ENCODE measurements around the gene RHCG.

The RHCG gene

DNA sequence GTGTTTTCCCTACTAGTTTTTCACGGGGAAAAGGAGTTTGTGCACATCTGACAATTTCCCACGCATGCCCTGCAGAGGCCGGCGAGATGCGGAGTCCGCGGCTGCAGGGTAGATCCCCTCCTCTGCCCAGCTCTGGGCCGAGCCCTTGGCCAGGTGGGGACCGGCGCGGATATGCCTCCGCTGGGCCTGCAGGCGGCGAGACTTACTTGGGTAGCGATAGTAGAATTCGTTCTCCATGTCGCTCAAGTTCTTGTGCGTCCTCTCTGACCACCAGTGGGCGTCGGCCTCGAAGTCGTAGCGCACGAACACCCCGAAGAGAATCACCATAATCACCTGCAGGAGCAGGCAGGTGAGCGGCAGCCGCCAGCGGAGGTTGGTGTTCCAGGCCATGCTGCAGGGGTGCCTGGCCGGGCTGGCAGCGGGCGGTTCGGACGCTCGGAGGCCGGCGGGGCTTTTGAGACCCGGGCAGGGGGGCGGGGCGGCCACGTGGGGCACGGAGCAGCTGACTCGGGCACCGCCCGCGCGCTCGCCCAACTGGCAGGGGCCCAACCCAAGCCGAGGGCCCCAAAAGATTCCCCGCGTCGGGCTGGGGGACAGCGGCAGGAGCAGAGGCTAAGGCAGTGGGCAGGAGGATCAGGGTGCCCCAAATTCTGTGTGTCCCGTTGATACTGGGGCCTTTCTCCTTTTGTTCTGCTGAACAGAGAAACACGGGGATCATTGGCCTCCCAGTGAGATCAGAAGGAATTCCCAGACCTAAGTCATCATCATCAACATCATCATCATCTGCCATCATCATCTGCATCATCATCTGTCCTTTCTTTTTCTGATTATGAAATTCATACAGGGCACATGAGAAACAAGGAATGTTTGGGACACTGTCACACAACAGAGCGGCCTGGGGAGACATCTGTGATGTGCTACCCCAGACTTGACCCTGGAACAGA, at the start of gene RHCG:
Gene RHCG, minus strand, starts transcription at position 429 of the 944 bp plus-strand sequence. Its CDS starts 39 bp downstream, at position 390.
- no peak for DNase-seq

GRCh38 chr15:89543389-89543788, 47.0 kb upstream of the RHCG start:
- DNase-seq = no peak

DNA sequence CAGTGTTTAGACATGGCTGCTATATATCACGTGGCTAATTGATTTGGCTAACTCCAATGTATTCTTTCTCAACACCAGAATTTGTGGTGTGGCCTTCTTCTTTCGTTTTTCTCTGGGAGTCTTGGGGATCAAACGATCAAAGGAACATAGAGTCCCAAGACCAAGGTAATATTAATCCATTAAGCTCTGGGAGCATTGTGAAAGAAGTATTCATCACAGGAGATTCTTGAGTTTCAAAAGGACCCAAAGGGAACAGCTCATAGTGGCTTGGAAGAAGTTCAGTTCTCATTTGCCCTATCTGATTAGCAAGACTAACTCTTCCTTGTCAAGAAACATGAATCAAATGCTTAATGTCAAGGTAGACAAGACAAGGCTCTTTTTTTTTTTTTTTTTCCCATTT, 46.0 kb upstream of the RHCG start:
- no peak for DNase-seq

GRCh38 chr15:89539027-89539426, 42.6 kb upstream of the RHCG start:
- DNase-seq = no peak

DNA sequence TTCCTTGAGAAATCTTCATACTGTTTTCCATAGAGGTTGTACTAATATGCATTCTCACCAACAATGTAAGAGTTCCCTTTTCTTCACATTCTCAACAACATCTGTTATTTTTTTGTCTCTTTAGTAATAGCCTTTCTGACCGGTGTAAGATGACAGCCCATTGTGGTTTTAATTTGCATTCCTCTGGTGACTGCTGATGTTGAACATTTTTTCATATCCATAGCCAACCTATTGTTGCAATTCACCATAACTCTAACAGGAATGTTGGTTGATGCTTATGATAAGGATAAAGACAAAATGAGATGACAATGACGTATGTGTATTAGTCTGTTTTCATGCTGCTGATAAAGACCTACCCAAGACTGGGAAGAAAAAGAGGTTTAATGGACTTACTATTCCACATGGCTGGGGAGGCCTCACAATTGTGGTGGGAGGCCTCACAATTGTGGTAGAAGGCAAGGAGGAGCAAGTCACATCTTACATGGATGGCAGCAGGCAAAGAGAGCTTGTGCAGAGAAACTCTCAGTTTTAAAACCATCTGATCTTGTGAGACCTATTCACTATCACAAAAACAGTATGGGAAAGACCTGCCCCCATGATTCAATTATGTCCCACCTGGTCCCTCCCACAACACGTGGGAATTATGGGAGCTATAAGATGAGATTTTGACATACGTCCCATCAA, 37.6 kb upstream of the RHCG start:
- no peak for DNase-seq

DNA sequence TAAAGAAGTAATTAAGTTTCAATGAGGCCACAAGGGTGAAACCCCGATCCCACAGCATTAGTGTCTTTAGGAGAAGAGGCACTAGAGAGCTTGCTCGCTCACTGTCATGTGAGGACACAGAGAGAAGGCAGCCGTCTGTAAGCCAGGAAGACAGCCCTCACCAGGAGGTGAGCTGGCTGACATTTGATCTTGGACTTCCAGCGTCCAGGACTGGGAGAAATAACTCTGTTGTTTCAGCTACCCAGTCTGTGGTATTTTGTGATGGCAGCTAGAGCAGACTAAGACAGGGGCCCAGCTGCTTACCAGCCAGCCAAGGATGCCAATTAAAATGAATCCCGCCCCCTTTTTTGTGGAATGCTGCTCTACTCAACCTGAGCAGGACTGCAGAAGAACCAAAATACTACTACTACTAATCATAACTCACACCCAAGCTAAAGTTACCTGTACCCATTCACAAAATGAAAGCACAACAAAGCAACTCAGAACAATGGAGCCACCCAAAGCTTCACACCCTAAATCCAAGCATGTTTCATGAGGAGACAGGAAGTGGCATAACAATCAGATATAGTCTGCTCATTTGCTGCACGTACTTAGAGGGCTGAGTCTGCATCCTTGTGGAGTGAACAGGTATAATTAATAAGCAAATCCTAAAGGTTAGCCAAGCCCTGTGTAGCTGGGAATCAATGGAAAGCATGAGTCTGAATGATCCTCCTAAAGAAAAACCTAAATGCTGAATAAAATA, 35.6 kb upstream of the RHCG start:
- DNase-seq = no peak

DNA sequence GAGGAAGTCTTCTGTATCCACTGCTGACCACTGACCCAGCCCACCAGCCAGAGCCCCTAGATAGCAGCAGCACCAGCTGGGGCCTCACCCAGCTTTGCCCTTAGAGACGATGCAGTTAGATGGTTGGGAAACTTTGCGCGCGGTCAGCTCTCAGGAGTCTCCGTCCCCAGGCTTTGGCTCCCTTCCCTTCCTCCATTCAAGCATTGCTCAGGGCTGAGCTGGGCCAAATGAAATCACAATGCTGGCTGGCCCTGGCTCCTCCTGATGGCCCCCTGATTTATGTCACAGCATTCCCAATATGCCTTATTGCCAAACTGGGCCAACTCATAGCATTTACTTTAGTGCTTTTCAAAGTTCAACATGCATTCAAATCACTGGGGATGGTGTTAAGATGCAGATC, 34.6 kb upstream of the RHCG start:
- DNase-seq = no peak

DNA sequence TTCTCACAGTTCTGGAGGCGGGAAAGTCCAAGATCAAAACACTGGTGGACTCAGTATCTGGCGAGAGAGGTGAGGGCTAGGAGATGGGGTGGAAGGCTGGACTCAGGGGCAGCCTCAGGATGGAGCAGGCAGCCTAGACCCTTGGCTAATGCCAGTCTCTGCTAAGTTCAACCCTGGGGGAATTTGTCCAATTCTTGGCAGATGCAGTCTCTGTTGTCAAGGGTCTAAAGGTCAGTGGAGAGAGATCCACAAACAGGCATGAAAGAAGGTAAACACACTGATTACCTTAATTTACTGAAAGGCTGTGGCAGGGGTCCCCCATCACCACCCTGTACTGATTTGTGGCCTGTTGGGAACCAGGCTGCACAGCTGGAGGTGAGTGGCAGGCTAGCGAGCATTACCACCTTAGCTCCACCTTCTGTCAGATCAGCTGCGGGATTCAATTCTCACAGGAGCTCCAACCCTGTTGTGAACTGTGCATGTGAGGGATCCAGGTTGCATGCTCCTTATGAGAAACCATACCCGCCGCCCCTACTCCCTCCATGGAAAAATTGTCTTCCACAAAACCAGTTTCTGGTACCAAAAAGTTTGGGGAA, 32.5 kb upstream of the RHCG start:
- DNase-seq = no peak

DNA sequence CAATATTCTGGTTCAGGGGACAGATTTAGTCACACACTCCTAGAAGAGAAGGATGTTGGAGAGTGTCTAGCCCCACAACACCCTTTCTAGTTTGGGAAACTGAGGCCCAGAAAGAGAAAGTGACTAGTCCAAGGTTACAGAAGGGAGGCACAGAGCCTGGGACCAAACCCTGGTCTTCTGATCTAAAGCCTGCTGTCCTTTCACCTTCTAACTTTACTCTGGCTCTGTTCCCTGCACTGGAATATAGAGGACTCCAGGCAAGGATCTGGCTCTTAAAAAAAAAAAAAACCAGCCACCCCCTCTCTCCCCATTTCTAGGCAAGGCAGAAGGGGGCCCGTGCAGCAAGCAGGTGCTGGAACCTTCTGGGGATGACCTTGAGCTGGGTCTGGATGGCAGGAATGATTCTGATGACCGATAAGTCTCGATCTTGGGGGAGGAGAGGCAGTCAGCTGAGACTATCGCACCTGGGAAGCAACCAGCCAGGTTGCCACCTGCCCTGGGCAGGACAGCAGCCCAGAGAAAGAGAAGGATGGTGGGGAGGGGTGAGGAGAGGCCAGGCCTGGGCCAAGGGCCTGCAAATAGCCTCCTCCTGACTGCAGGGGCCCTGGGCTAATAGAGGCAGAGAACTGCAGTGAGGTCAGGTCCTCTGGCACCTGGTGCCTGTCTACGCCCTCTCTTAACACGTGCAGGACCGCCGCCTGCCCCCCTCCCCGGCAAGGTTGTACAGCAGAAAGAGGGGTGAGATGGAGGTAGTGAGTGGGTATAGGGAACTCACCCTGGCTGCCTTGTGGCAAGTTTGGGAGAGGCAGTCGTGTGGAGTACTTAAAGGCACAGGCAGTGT, 30.4 kb upstream of the RHCG start:
- DNase-seq = no peak

GRCh38 chr15:89526181-89526580, 29.8 kb upstream of the RHCG start:
- no peak for DNase-seq

DNA sequence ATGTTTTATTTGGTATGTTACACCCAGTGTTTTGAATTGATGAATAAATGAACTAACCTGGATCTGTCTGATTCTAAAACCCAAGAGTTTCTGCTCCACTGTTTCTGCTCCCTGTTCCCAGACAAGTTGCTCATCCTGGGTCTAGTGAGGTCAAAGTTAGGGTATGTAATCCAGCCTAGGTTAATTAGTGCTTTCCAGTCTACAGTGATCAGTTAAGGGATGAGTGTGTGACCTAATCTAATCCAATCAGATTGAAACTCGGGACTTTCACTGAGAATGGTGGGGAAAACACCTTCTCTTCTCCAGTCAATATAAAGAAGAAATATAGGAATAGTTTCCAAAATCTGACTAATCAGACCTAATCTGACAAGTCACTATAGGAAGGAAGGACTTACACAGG, 27.8 kb upstream of the RHCG start:
- no peak for DNase-seq

DNA sequence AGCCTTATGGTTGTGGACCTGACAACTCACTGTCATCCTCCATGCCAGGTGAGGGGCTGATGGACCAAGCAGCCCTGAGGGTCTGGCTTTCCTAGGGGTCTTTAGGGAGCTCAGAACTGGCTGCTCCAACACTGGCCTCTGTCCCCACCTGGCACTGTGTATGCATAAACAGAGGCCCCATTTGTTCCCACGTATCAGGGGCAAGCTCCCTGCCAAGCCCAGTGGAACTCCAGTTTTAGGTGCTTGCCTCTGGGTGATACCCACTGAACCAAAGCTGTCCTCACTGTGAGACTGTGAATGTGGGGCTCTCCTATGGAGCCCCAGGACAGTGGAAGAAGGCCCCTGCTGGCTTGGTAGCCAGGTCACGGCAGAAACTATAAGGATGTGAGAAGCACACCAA, 26.7 kb upstream of the RHCG start:
- DNase-seq = no peak

- DNase-seq = no peak
Measured at GRCh38 chr15:89521605-89522004, 25.2 kb upstream of the RHCG start.

- no peak for DNase-seq
Measured at GRCh38 chr15:89515477-89515876, 19.1 kb upstream of the RHCG start.

- no peak for DNase-seq
Measured at GRCh38 chr15:89514596-89515406, 18.4 kb upstream of the RHCG start.

- DNase-seq = no peak
Measured at GRCh38 chr15:89514186-89514585, 17.8 kb upstream of the RHCG start.

DNA sequence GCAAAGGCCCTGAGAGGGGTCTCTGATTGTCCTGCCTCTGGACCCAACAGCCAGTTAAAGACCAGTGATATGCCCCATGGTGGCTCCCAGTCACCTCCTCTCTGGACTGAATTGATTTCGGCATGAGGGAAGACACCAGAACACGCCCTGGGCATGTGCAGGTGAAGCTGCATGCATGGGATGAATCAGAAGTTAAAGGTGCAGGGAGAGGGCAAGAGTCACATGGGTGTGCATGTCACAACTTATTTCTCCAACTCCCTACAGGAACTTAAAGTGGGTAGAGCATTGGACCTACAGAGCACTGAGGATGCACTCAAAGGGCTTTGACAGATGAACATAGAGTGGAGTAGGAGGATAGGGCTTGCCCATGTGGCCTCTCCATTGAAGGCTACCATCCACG, 16.9 kb upstream of the RHCG start:
- DNase-seq = no peak

DNA sequence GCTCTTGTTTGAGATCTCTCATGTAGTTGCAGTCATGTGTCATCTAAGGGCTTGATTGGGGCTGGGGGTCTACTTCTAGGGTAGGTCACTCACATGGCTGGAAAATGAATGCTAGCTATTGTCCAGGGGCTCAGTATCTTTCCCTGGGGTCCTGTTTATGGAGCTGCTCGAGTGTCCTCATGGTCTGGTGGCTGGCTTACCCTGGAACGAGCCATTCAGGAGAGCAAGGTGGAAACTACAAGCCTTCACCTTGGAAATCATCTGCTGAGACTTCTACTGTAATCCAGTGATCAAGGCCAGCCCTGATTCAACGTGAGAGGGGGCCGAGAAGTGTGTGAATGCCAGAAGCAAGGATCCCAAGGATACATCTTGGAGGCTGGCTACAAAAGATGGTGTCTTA, 16.2 kb upstream of the RHCG start:
- DNase-seq = no peak

DNA sequence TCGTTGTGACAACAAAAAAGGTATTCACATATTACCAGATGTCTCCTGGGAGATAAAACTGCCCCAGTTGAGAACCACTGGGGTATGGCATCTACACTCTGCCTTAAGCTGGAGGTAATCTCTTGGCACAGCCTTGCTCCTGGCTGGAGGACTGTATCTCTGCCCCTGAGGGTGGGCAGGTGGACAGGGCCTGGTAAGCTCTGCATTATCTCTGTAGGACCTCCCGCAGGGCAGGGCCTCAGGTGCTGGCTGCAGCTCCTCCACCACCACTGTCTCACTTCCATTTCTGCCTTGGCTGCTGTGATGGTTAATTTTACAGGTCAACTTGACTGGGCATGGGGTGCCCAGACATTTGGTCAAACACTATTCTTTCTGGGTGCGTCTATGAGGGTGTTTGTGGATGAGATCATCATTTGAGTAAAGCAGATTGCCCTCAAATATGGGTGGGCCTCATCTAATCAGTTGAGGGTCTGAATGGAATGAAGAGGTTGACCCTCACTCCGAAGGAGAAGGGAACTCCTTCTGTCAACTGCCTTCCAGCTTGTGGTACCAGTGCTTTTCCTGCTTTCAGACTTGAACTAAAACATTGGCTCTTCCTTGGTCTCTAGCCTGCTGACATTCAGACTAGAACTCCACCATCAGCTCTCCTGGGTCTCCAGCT, 9.8 kb upstream of the RHCG start:
- DNase-seq = no peak

GRCh38 chr15:89504166-89504565, 7.8 kb upstream of the RHCG start:
- DNase-seq = no peak
